Fibroblast of the aortic adventitia (primary cell): ENCODE data around the gene NCK2. TPM values are rescaled to one million over a fixed set of nuclear protein-coding genes. Genes with fewer than 3 reads are reported as not detected.

ENCODE experiments used
- DNase-seq: peaks from one replicate; pipeline ENCODE4 v3.0.0-alpha.2; 2010; ENCODE audit warnings: low read depth
- H3K4me3 ChIP-seq: 2 replicates; pipeline ENCODE4 v1.5.1; 2011; ENCODE audit warnings: low read depth, mild to moderate bottlenecking, control low read depth, low read length, moderate library complexity
- CTCF ChIP-seq: IDR thresholded peaks from 2 replicates; pipeline ENCODE4 v1.5.1; 2011; ENCODE audit warnings: mild to moderate bottlenecking, low read length, control low read depth, inconsistent platforms; ENCODE audit not compliant: insufficient read depth
- total RNA-seq: library from RNA; depleted of rRNA; stranded (reverse); fragments of >200 nt; gene quantifications from 2 replicates; pipeline ENCODE4 v1.2.3, GENCODE V29; 2012; ENCODE audit warnings: low replicate concordance

NCK2 gene
- total RNA-seq, 1 donor = 9.4 TPM

DNA sequence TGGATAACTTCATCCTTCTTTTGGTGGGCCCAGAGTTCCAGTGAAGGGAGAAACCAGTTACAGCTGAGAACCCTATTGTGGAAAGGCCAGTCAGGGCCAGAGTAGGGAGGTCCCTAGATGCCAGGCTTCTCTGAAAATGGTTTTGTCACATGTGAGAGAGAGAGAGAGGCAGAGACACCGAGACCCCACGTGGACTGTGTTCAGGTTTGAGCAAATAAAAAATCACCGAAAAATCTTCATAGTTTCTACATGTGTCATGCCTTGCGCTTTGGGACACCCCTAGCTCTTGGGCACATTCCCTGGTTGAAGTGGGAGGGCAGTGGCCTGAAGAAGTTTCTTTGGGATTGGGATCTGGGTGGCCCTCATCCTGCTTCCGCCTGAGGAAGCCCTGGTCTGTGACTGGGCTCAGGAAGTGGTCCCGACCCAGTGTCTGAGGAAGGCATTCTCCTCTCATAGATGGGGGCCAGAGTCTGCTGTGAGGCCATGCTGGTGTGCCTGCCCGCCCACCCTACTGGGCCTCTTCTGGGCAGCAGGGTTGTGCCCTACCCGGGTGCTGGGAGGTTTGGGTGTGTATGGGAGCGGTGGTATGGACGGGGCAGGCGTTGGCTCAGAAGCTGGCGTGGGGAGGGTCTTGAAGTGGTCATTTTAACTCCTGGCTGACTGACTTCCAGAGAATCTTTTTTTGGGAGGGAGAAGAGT lies 16.1 kb downstream of the NCK2 start:
- no peak for DNase-seq
- TF ChIP-seq CTCF = no peak

DNA sequence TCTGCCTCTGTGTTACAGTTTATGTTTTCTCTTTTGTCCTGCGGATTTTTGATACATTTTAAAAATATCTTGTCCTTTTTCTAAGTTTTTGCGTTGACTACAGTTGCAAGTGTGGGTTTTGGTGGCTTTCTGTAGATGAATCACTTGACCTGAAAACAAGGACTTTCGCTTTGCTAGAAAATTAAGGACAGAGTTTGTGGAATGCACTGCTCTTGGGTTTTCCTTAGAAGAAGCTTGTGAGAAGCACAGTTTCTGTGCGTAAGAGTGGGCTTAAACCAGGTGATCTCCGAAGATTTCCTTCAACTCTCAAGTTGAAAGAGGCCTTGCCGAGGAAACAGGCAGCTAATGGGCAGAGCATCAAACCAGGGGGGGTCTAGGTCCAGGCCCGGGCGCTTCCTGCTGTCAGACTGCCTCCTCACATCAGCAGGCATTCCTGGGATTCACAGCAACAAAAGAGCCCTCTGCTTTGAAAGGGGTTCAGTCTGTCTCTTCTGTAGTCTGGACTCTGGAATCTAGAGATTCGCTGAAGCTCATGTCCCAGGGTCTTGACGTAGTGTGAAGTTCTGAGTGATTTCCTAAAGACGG lies 17.3 kb downstream of the NCK2 start:
- DNase-seq = no peak
- no peak overlapping the region for H3K4me3 ChIP-seq
- no peak for TF ChIP-seq CTCF

More for the DNA sequence above, 16.1 kb downstream of the NCK2 start:
- H3K4me3 ChIP-seq = no peak overlapping the region

- TF ChIP-seq CTCF = no peak
- no peak overlapping the region for H3K4me3 ChIP-seq
- no peak for DNase-seq
These were observed 18.4 kb downstream of the NCK2 start for GRCh38 chr2:105763076-105763475.

DNA sequence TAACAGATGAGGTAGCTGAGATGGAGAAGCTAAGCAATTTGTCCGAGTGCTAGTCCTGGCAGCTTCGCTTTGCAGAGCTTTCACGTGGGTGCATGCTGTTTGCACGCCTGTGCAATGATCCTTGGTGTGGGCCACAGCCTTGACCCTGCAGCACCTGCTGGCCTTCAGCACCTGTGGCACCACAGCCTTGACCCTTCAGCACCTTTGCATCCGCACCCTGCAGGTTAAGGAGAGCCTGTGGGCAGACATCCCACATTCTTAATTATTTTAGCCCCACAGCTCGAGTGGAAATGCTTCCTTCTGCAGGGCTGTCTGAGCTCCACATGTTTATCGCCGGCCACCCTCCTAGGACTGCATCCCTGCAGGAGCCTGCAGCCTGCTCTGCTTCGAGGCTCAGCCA lies 19.3 kb downstream of the NCK2 start:
- no peak for TF ChIP-seq CTCF
- H3K4me3 ChIP-seq = no peak overlapping the region
- DNase-seq = no peak

- no peak overlapping the region for H3K4me3 ChIP-seq
- no peak for TF ChIP-seq CTCF
- DNase-seq = no peak
These were observed 20.9 kb downstream of the NCK2 start for GRCh38 chr2:105765415-105766299.

DNA sequence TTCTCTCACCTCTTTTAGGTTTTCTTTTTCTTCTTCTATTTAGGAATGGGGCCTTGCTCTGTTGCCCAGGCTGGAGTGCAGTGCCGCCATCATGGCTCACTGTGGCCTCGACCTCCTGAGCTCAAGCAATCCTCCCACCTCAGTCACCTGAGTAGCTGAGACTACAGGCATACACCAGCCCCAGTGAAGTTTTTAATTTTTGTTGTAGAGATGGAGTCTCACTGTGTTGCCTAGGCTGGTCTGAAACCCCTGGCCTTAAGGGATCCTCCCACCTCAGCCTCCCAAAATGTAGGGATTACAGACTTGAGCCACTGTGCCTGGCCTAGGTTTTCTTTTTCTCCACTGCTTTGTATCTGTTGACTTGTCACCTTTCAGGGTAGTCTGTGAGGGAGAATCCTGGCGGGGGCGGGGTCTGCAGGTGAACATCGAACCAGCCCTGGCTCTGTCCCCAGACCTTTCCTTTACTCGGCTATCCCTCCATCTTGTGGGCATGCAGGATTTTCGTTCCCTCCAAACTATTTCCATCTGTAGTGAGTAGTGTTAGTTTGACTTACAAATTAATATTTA lies 21.7 kb downstream of the NCK2 start:
- no peak overlapping the region for H3K4me3 ChIP-seq
- no peak for TF ChIP-seq CTCF
- DNase-seq = no peak
